DOHH2 (cell line): ENCODE data around the gene RGR.

Experiments used
- CTCF ChIP-seq: fragments of 200-600 bp; sonication (generic); IDR thresholded peaks from one replicate; pipeline ENCODE4 v1.5.1; 2014; ENCODE audit warnings: antibody characterized with exemption, mild to moderate bottlenecking, low read depth, low read length; ENCODE audit not compliant: poor library complexity, severe bottlenecking
- EZH2phosphoT487 ChIP-seq: fragments of 200-600 bp; sonication (generic); IDR thresholded peaks from 2 replicates; pipeline ENCODE4 v1.6.1; 2017; ENCODE audit warnings: borderline replicate concordance, mild to moderate bottlenecking, antibody characterized with exemption, low read length, moderate library complexity, mixed read lengths

GRCh38 chr10:84213076-84213475, 31.8 kb upstream of the RGR start:
- TF ChIP-seq CTCF = no peak
- no peak for TF ChIP-seq EZH2phosphoT487
